Measurements from ENCODE around the gene LDAF1.

- no peak for TF ChIP-seq CTCF (IDR thresholded peaks at IDR 0.05; ENCODE audit: insufficient read depth, low read length)
- no peak for TF ChIP-seq REST (IDR thresholded peaks at IDR 0.05; ENCODE audit: insufficient replicate concordance, low read depth)
- TF ChIP-seq POLR2AphosphoS5 (IDR thresholded peaks at IDR 0.05; ENCODE audit: low read depth): no peak
- TF ChIP-seq SPI1 (IDR thresholded peaks at IDR 0.05; ENCODE audit: borderline replicate concordance, low read depth): no peak
- no peak for TF ChIP-seq GABPA (IDR thresholded peaks at IDR 0.05; ENCODE audit: low read depth)
Measured at GRCh38 chr16:21211486-21211885, 53.0 kb downstream of the LDAF1 start, which contains the start of gene ZP2.
